Measurements from ENCODE around the gene CCDC47.

The CCDC47 gene

GRCh38 chr17:63701868-63702720 lies 71.3 kb downstream of the CCDC47 start:
- H3K4me3 ChIP-seq (ENCODE audit: low read depth, low read length): no peak overlapping the region
- TF ChIP-seq CTCF (IDR thresholded peaks at IDR 0.05; ENCODE audit: low read depth, low read length): no peak

GRCh38 chr17:63701456-63701820 lies 72.0 kb downstream of the CCDC47 start:
- no peak for TF ChIP-seq CTCF (IDR thresholded peaks at IDR 0.05; ENCODE audit: low read depth, low read length)
- no peak overlapping the region for H3K4me3 ChIP-seq (ENCODE audit: low read depth, low read length)

- no peak for TF ChIP-seq CTCF (IDR thresholded peaks at IDR 0.05; ENCODE audit: low read depth, low read length)
- peak overlapping the region; percentile 62 for H3K4me3 ChIP-seq (ENCODE audit: low read depth, low read length)
Observed at GRCh38 chr17:63700528-63701455, 72.6 kb downstream of the CCDC47 start.

GRCh38 chr17:63699638-63700527 lies 73.5 kb downstream of the CCDC47 start, which contains the start of gene LIMD2:
TSS of gene LIMD2 (minus strand) at chr17:63700125. CDS start at chr17:63699298, 827 bp downstream.
- peak within 1 kb of the TSS; percentile 62 for H3K4me3 ChIP-seq (ENCODE audit: low read depth, low read length)
- no peak for TF ChIP-seq CTCF (IDR thresholded peaks at IDR 0.05; ENCODE audit: low read depth, low read length)

- peak overlapping the region; percentile 62 for H3K4me3 ChIP-seq (ENCODE audit: low read depth, low read length)
Observed at GRCh38 chr17:63698886-63699637, 74.3 kb downstream of the CCDC47 start.

More at GRCh38 chr17:63698886-63699637, 74.3 kb downstream of the CCDC47 start:
- no peak for TF ChIP-seq CTCF (IDR thresholded peaks at IDR 0.05; ENCODE audit: low read depth, low read length)

All from WI38 (cell line).